ENCODE data around the gene COL9A3.

Gene COL9A3

GRCh38 chr20:62778601-62779416, 38.0 kb upstream of the COL9A3 start:
- no peak for DNase-seq (ENCODE audit: low read depth)

GRCh38 chr20:62779417-62779685, 37.5 kb upstream of the COL9A3 start:
- DNase-seq (ENCODE audit: low read depth), result no peak

GRCh38 chr20:62780204-62780603, 36.6 kb upstream of the COL9A3 start:
- no peak for DNase-seq (ENCODE audit: low read depth)

GRCh38 chr20:62780696-62781095, 36.2 kb upstream of the COL9A3 start:
- no peak for DNase-seq (ENCODE audit: low read depth)

- no peak for DNase-seq (ENCODE audit: low read depth)
Measured at GRCh38 chr20:62782149-62782892, 34.5 kb upstream of the COL9A3 start.

GRCh38 chr20:62782893-62783278, 34.0 kb upstream of the COL9A3 start:
- no peak for DNase-seq (ENCODE audit: low read depth)

- no peak for DNase-seq (ENCODE audit: low read depth)
Measured at GRCh38 chr20:62784497-62784896, 32.4 kb upstream of the COL9A3 start.

GRCh38 chr20:62785393-62785792, 31.5 kb upstream of the COL9A3 start:
- DNase-seq (ENCODE audit: low read depth), result no peak

GRCh38 chr20:62786157-62786556, 30.7 kb upstream of the COL9A3 start:
- DNase-seq (ENCODE audit: low read depth), result no peak

GRCh38 chr20:62787321-62787720, 29.5 kb upstream of the COL9A3 start:
- no peak for DNase-seq (ENCODE audit: low read depth)

GRCh38 chr20:62787866-62788265, 29.0 kb upstream of the COL9A3 start:
- no peak for DNase-seq (ENCODE audit: low read depth)

GRCh38 chr20:62788607-62789006, 28.2 kb upstream of the COL9A3 start:
- DNase-seq (ENCODE audit: low read depth), result no peak

- DNase-seq (ENCODE audit: low read depth), result no peak
Measured at GRCh38 chr20:62790075-62790474, 26.8 kb upstream of the COL9A3 start.

GRCh38 chr20:62791301-62792181, 25.3 kb upstream of the COL9A3 start:
- DNase-seq (ENCODE audit: low read depth), result peak; percentile 67

GRCh38 chr20:62792182-62792939, 24.5 kb upstream of the COL9A3 start:
- no peak for DNase-seq (ENCODE audit: low read depth)

GRCh38 chr20:62792940-62793756, 23.7 kb upstream of the COL9A3 start:
- no peak for DNase-seq (ENCODE audit: low read depth)

GRCh38 chr20:62793757-62794006, 23.2 kb upstream of the COL9A3 start:
- DNase-seq (ENCODE audit: low read depth), result no peak

- peak; percentile 83 for DNase-seq (ENCODE audit: low read depth)
Measured at GRCh38 chr20:62794007-62794724, 22.7 kb upstream of the COL9A3 start.

- DNase-seq (ENCODE audit: low read depth), result peak; percentile 61
Measured at GRCh38 chr20:62795023-62795761, 21.7 kb upstream of the COL9A3 start.

Measured in activated T-cell treated with anti-CD3 and anti-CD28 coated beads for 24 hours (primary cell).